GM18870 (cell line): ENCODE results near the gene S100A6.

Experiments used
- ATAC-seq: cut with Tn5 transposase; IDR thresholded peaks from one replicate; pipeline ENCODE4 v1.9.1; 2021; ENCODE audit warnings: moderate library complexity; ENCODE audit not compliant: unreplicated experiment

The S100A6 gene

GRCh38 chr1:153506831-153507413, 28.9 kb downstream of the S100A6 start:
- ATAC-seq: no peak

- ATAC-seq: no peak
These were observed 29.4 kb downstream of the S100A6 start for GRCh38 chr1:153506386-153506785.

- no peak for ATAC-seq
These were observed 30.2 kb downstream of the S100A6 start for GRCh38 chr1:153505576-153505975.

DNA sequence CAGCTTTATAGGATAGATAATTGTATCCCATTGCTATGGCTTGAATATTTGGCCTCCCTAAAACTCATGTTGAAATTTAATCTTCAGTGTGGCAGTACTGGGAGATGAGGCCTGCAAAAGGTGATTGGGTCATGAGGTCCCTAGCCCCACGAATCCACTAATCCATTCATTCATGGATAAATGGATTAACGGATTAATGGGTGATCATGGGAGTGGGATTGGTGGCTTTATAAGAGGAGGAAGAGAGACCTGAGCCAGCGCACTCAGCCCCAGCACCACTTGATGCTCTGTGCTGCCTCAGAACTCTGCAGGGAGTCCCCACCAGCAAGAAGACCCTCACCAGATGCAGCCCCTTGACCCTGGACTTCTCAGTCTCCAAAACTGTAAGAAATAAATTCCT, 32.0 kb downstream of the S100A6 start:
- no peak for ATAC-seq

- no peak for ATAC-seq
These were observed 37.0 kb downstream of the S100A6 start for GRCh38 chr1:153498746-153499145.

DNA sequence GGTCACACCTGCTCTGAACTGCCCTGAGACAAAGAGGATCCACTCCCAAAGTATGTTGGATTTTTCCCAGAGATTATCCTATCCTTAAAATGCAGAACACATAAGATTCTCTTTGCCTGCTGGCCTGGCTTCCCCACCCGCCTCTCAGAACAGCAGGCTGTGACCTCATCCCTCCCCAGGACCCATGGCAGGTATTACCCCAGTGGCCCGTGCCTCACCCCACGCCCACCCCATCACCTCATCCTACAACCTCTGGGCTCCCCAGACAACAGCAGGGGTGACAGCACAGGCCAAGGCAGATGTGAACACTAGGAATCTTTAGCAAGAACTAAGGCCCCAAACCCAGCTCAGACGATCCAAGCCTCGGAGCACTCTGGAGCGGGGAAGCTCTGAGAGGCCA, 40.3 kb downstream of the S100A6 start:
- no peak for ATAC-seq

DNA sequence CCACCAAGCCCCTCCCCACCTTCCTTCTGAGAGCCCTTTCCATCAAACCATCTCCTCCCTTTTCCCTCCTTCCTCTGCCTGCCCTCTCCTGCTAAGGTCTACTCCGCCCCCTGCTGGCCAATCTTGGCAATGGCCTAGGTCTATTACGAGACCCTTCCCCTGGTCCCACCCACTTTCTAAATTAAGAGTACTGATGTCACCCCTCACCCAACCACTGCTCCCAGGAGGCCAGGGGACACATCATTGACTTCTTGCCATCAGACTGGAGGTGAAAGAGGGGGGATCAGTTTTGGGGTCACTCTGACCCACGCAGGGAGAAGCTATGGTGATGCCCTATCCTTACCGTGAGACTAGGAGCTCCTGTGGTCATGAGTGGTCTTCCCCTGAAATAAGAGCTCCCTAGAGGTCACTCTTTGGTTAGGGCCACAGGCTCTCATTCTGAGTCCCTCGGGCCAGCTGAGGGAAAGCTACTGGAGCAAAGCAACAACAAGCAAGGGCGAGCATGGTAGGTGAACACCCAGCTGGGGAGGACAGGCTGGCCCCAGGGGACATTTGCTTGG, 40.7 kb downstream of the S100A6 start:
- no peak for ATAC-seq

GRCh38 chr1:153493343-153493960, 42.3 kb downstream of the S100A6 start:
- ATAC-seq: no peak

DNA sequence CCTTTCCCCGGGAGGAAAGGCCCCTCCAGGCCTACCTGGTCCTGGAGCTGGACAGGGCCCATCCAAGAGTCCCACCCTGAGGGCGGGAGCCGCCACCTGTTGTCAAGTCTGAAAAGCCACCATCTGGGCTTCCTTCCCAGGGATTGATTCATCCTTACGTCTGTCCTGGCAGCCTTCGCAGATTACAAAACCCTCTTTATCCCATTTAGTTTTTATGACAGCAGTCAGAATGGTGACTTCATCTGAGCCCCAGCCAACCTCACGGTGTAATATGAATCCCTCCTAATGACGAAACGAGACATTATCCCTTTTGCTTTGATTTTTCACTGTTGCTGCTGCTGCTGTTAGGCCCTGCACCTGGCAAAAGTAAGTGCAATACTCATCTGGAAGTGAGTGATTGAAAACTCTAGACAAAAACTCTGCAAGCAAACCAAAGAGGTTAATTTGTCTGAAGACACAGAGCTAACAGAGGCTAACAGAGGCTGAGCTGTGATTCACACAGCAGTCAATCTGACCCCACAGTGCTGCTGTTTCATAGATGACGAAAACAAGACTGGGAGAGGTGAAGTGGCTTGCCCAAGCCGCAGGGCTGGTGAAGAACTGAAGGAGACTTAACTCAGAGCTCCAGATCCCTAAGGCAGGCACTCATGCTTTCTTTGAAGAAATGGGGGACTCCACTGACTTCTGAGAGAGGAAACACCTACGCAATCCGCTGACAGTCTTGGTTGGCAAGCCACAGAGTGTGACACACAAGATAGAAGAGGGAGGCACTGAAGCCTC, 45.3 kb downstream of the S100A6 start:
- ATAC-seq: no peak

GRCh38 chr1:153488731-153489130, 47.1 kb downstream of the S100A6 start:
- ATAC-seq: no peak

DNA sequence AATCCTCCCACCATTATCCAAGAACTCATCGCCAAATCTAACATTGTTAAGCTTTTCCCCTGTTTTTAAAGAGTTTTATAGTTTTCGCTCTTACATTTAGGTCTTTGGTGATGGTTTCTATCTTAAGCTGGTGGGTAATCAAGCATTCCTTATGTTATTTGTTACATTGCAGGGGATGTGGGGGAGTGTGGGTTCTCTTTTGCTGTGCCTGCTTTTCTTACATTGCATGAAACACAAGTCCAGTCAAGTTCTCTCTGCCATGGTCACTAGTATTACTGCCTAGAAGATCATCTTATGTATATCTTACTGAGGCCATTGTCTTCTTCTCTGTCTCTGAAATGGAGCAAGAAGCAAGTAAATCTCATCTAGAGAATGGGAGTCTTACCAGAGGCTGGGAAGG, 48.1 kb downstream of the S100A6 start:
- ATAC-seq: no peak

GRCh38 chr1:153485863-153486262, 49.9 kb downstream of the S100A6 start:
- ATAC-seq: no peak
